DLD1 (cell line): ENCODE results near the gene KLHL34.

ENCODE experiments used
- in situ Hi-C: cut with HindIII; loops from 2 replicates; pipeline ENCODE4 v1.10.0; 2017; ENCODE audit warnings: low sequenced_read_pairs

Gene KLHL34

DNA sequence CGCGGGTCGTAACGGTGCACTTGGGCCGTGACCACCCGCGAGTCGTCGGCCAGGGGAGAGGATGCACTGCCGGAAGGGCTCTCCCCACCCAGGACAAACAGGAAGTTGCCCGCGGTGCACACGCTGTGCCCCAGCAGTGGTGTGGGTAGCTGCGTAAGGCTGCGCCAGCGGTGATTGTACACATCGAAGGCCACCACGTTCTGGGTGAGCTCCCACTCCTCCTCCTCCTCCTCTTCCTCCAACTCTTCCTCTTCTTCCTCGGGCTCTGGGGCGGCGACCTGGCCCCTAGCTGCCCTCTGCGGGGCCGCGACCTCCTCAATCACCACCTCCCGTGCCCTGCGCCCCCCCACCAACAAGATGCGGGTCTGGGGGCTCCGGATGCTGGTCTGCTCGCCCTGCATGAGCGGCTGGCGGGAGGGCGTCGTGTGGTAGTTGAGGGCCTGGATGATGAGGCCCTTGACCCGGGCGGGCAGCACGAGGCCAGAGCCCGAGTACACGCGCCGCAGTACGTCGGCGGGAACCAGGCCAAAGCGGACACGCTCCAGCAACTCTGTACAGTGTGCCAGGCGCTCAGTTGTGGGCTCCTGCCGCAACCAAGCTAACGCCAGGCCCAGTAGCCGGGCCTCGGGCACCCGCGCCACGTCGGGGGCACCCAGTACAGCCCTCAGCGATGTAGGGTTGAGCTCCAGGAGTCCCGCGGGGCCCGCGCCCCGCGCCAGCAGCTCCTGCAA lies 1.4 kb downstream of the KLHL34 start:
- in situ Hi-C loops, result no loop called here

DNA sequence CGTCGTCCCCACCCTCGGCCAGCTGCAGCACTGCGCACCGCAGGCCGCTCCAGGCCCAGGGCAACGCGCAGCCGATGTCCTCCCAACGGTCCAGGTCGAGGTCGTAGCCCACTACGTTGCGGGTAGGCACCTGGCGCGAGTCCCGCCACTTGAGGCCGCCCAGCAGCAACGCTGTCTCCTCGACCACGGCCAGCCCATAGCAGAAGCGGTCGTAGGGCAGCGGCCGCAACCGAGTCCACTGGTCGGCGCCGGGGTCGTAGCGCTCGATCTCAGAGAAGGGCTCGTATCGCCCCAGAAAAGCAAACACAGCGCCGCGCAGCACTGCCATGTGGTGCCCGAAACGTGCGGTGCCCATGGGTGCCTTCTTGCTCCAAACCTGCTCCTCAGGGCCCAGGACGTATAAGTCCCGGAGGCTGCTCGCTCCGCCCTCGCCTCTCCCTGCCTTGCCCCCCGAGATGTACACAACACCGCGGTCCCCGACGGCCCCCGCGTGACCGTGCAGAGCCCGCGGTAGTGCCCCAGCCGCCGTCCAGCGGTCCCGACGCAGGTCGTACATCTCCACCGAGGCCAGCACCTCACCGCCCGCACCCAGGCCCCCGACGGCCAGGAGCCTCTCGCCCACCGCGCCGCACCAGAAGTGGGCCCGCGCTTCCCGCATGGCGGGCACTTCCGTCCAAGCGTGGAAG lies 2.1 kb downstream of the KLHL34 start:
- in situ Hi-C loops, result no loop called here

DNA sequence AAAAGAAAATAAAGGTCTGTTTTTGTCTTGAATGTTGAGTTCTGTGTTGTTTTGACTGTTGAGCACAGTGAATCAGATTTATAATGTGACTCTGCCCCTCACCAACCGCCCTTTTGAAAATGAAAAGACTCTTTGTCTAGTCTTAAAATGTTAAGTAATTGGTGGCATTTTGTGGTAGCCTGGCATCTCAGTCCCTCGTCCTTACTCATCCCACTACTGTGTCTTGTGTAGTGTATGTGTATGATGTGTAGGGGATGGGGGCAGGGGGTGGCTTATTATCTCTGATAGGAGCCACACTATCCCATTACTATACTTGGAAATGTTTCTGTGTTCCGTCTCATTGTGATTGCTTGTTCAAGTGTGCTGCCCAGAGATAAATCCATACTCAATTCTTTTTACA lies 12.2 kb downstream of the KLHL34 start:
- in situ Hi-C loops, result no loop called here

DNA sequence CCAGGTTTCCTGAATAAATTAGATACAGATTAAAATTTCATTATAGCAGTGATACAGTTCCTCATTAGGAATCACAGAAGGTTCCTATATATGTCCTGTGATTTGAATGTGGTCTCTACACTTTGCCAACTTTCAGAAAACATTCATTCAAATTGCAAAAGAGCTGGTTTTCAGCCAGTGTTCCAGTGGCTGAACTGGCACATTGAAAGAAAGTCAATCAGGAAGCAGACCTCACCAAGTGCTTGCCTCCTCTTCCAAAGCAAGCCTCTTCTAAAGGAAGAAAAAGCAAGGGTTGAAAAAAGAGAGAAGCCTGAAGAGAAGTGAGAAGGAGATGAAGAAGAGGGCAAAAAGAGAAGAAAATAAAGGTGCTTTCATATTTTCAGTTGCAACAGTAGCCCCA lies 12.7 kb downstream of the KLHL34 start:
- in situ Hi-C loops, result no loop called here

DNA sequence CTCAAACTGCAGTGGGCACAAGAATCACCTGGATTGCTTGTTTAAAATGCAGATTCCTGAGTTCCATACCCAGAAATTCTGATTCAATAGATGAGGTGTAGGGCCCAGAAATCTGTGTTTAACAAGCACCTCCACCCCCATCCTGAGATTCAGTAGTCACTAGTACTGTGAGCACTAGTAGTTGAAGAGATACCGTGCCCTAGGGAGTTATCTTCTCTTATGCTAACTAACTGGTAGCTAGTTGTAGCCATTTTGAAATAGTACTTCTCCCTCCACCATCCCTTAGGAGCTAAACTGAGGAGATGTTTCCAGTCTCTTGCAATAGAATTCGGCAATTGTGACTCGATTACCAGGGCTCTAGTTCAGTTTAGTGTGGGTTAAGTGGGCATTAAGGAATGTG lies 18.4 kb downstream of the KLHL34 start:
- in situ Hi-C loops, result no loop called here

DNA sequence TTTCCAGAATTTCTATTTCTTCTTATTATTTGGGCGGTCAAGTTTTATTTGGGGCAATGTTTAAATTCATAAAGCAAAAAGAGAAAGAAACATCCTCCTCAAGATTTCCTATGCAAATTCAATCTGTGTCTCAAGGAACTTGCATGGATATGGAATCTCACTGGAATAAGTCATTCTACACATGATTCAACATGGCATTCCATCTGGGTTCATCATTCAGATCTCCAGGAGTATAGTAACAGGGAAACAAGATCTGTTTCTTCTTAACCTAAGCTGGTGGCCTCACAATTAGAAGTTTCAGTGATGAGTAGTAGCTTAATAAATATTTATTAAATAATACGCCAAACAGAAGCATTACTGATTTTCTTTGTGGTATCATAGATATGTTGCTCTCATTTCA lies 19.8 kb downstream of the KLHL34 start:
- in situ Hi-C loops, result no loop called here

DNA sequence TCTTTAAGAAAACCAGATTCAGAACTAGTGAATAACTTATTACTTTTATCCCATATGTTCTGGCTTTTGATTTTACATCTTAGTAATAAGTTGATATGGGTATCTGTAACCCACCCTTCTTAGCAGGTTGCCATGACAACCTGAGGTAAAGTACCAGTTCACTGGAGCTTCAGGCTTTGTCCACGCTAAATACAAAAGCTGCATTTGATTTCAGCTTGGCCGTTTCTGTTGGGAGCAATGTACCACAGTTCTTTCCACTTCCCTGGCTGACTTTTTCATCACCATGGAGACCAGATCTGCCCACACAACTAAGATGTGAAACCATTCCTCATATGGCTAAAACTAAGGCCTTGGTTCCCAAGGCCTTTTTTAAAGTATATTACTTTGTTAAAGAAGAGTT lies 26.1 kb downstream of the KLHL34 start:
- in situ Hi-C loops, result no loop called here

DNA sequence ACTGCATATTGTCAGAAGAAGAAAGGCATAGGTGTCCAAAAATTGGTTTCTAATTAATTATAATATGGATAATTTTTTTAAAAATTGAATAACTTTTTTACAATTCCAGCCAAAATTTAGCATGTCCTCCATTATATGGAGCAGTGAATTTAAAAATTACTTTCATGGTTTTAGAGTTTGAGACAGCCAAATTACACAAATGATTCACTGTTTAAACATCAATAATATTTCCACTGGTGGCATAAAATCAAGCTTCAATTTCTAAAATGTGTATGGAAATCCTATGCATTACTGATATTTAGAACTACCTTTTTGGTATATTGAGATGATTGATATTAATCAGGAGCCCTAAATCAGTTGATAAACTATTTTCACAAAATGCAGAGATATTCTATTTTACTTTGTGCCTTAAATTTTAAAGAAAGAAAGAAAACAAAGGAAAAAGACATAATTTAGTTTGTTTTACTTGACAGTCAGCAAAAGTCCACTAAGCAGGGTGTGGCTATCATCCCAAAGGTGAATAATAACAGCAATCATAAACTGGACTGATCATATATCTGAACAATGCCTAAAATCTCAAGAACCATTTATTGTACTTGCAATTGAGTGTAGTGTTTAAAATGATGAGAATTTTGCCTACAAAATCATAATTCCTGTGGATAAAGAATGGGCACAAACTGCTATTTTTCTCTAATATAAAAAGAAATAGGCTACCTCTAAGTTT lies 34.2 kb downstream of the KLHL34 start:
- in situ Hi-C loops, result no loop called here

DNA sequence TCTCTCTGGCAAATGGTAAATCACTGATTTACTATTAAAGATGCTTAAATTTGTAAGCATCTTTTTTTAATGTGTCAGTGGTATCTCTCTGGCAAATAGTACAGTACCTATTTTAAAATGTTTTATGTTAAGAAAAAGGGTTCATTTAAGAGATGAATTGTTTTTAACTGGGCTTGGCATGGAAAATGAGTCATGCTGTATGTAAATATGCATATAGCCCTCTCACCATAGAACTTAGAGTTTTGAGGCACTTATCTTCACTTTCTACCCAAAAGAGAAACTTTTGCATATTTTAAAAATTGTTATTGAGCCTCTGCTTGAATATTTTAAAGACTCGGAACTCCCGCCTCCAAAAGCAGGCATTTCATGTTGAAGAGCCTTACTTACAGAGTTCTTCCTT lies 37.9 kb downstream of the KLHL34 start:
- in situ Hi-C loops, result no loop called here

DNA sequence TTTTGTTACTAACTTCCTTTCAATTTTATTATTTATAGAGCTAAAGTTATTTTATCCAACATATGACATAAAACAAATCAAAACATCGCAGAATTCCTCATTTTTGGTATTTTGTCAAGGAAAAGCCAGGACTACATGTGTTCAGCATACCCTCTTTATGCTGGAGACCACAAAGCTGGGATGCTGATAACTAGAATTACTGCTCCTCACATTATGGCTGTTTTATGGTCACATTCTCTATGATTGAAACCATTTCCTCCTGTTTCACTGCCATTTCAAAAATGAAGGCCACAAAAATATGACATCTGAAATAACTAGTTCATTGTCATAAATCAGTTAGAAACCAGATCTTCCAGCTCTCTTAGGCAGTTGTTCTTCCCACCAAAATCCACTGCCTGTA lies 41.7 kb downstream of the KLHL34 start:
- in situ Hi-C loops, result no loop called here

DNA sequence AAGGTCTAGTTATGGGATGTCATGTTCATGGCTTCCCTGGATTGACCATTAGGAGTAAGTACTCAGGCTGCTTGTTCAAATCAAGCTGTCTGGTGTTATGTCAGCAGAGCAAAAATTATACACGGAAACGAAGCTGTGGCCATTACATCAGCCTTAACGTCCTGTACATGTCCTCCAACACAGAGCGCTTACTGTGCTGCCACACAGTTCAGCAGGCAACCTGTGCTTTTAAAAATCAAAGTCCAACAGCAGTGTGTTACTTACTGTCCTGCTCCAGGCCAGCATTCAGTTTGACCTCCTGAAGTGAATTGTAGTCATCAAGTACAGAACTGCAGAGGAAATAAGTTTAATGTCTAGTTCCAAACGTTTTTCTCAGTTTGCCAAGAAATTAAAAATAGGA lies 46.0 kb downstream of the KLHL34 start:
- in situ Hi-C loops, result no loop called here

DNA sequence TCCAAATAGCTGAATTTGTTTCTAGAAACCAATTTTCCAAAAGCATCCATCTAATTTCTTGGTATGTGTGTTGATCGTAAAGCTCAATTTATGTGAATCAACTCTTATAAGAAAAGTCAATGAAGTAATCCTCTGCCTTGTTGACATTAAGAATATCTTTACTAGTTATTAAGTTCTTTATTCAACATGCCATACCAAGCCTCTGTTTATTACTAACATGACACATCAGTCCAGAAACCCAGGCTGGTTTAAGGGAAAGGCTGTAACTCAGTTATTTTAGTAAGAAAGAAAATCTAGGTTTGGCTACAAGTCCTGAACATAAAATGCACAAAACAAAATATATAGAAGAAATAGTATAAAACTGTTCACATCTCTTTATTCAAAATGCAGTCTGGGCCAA lies 48.0 kb downstream of the KLHL34 start:
- in situ Hi-C loops, result no loop called here

DNA sequence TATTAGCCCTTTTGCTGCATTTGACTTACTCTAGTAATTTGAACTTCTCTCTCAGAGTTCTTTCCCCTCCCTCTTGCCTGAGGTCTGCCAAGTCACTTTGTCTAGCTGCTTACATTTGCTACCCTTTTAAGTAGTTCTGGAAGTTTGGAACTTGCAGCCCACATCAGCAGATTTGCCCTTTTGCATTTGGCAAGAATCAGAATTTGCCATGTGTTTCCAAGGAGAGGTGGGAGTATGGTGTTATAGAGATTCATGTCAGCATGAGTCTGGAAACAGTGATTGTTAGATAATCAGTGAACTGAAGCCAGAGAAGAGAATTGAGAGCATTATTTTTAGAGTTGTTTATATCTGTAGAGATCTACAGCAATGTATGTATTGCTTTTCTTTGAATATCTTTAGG lies 52.1 kb downstream of the KLHL34 start:
- in situ Hi-C loops, result no loop called here
